Ishikawa (cell line): ENCODE measurements around the gene EMSY.

Source experiments
- CEBPB ChIP-seq: IDR thresholded peaks from 2 replicates; pipeline ENCODE4 v1.6.1; 2012
- FOXM1 ChIP-seq: IDR thresholded peaks from 2 replicates; pipeline ENCODE4 v1.6.1; 2012; ENCODE audit warnings: low read depth, borderline replicate concordance
- TCF12 ChIP-seq: IDR thresholded peaks from 2 replicates; pipeline ENCODE4 v1.6.1; 2012; ENCODE audit warnings: low read depth
- YY1 ChIP-seq: IDR thresholded peaks from 2 replicates; pipeline ENCODE4 v1.6.1; 2012; ENCODE audit warnings: low read depth
- ZBTB7A ChIP-seq: IDR thresholded peaks from 2 replicates; pipeline ENCODE4 v1.6.1; 2012; ENCODE audit warnings: low read depth
- TF ChIP-seq, protein P1 (sequence below): IDR thresholded peaks from 2 replicates; pipeline ENCODE4 v1.6.1; 2012
- TF ChIP-seq, protein P2 (sequence below): IDR thresholded peaks from 2 replicates; pipeline ENCODE4 v1.6.1; 2012
- TF ChIP-seq, protein P3 (sequence below): IDR thresholded peaks from 2 replicates; pipeline ENCODE4 v1.6.1; 2012; ENCODE audit warnings: low read depth, mild to moderate bottlenecking

DNA sequence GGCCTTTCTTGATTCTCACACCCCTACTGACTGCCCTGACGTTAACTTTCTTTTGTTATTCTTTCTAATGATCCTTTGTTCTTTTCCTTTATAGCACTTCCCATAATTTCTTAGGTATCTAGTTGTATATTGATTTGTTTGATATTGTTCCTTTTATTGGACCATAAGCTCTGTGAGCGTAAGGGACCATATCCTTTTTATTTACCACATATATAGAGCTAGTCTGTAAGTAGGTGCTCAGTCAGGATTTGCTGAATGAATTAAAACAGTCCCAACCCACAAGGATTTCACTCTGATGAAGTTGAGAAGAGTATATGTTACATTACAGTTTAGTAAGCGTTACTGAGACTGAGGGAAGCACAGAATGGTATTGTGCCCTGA lies 68.8 kb downstream of the EMSY start:
- TF ChIP-seq CEBPB (no peak), YY1 (no peak), TCF12 (no peak), ZBTB7A (no peak), FOXM1 (no peak)
- TF ChIP-seq, protein P1, sequence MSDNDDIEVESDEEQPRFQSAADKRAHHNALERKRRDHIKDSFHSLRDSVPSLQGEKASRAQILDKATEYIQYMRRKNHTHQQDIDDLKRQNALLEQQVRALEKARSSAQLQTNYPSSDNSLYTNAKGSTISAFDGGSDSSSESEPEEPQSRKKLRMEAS: no peak
- TF ChIP-seq, protein P2, sequence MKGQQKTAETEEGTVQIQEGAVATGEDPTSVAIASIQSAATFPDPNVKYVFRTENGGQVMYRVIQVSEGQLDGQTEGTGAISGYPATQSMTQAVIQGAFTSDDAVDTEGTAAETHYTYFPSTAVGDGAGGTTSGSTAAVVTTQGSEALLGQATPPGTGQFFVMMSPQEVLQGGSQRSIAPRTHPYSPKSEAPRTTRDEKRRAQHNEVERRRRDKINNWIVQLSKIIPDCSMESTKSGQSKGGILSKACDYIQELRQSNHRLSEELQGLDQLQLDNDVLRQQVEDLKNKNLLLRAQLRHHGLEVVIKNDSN: no peak
- TF ChIP-seq, protein P3, sequence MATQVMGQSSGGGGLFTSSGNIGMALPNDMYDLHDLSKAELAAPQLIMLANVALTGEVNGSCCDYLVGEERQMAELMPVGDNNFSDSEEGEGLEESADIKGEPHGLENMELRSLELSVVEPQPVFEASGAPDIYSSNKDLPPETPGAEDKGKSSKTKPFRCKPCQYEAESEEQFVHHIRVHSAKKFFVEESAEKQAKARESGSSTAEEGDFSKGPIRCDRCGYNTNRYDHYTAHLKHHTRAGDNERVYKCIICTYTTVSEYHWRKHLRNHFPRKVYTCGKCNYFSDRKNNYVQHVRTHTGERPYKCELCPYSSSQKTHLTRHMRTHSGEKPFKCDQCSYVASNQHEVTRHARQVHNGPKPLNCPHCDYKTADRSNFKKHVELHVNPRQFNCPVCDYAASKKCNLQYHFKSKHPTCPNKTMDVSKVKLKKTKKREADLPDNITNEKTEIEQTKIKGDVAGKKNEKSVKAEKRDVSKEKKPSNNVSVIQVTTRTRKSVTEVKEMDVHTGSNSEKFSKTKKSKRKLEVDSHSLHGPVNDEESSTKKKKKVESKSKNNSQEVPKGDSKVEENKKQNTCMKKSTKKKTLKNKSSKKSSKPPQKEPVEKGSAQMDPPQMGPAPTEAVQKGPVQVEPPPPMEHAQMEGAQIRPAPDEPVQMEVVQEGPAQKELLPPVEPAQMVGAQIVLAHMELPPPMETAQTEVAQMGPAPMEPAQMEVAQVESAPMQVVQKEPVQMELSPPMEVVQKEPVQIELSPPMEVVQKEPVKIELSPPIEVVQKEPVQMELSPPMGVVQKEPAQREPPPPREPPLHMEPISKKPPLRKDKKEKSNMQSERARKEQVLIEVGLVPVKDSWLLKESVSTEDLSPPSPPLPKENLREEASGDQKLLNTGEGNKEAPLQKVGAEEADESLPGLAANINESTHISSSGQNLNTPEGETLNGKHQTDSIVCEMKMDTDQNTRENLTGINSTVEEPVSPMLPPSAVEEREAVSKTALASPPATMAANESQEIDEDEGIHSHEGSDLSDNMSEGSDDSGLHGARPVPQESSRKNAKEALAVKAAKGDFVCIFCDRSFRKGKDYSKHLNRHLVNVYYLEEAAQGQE: no peak
